Neural crest cell (in vitro differentiated cells): Measurements from ENCODE around the gene EML1. TPM values are rescaled to one million over a fixed set of nuclear protein-coding genes. Genes with fewer than 3 reads are reported as not detected.

Experiments
- DNase-seq: peaks from one replicate; pipeline ENCODE4 v3.0.0; 2021; ENCODE audit warnings: low read depth, mixed read lengths, low spot score
- H3K27ac Mint-ChIP-seq: one replicate; pipeline ENCODE4 v1.8.0; 2021; ENCODE audit warnings: mild to moderate bottlenecking, mixed read lengths; ENCODE audit not compliant: unreplicated experiment
- H3K27me3 Mint-ChIP-seq: 2 replicates; pipeline ENCODE4 v1.8.0; 2021; ENCODE audit warnings: low read depth, mild to moderate bottlenecking, mixed read lengths
- H3K36me3 Mint-ChIP-seq: 2 replicates; pipeline ENCODE4 v1.8.0; 2021; ENCODE audit warnings: low read depth, mild to moderate bottlenecking, mixed read lengths
- H3K4me1 Mint-ChIP-seq: 2 replicates; pipeline ENCODE4 v1.8.0; 2021; ENCODE audit warnings: mixed read lengths
- H3K4me3 Mint-ChIP-seq: one replicate; pipeline ENCODE4 v1.8.0; 2021; ENCODE audit warnings: mild to moderate bottlenecking, mixed read lengths
- H3K9me3 Mint-ChIP-seq: 2 replicates; pipeline ENCODE4 v1.8.0; 2021; ENCODE audit warnings: mixed read lengths
- total RNA-seq: library from RNA; stranded (reverse); gene quantifications from 2 replicates; pipeline ENCODE4 v1.2.1, GENCODE V29; 2021
- TF ChIP-seq, protein P1 (sequence below): fragments of 200-600 bp; sonication (generic); conservative IDR thresholded peaks from 2 replicates; pipeline ENCODE4 v1.5.0; 2021; ENCODE audit warnings: antibody characterized with exemption, mild to moderate bottlenecking

The EML1 gene
- total RNA-seq, 1 donor from 2014 or later = 40.1 TPM

DNA sequence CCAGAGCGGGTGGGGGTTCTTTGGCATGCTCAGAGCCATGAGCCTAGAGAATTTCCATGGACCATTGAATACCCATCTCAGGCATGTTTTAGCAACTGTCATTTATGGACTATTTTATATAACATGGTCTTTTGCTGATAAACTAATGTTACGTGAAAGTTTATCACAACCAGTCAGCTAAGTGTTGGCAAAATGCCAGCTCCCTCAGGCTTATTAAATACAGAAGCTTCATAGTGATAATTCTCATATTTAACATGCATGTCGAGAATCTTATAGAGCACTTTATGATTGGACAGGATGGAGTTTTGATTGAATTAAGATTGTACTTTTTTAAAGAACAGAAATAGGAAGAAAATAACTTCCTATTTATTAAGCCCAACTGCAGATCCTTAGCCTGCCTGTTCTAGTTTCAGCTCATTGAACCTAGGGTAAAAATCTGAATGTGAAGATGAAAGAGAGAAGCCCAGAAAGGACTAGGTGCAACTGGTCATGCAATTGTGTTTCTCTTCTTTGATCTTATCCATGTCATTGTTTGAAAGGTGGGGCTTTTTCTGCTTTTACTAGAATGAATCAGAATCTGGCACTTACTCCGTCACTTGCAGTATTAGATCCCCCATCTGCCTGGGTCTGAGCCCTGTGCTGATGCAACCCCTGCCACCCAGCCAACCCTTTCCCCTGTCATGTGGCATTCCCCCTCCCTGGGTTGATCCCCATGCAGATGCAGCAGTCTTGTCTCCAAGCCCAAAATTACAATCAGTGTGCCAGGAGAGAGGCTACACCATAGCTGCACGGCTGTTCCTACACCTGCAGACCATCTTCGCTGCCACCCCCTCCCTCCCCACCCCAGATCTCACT, 137.4 kb downstream of the EML1 start:
- H3K4me3 Mint-ChIP-seq = no peak overlapping the region
- no peak overlapping the region for H3K27ac Mint-ChIP-seq
- H3K9me3 Mint-ChIP-seq = peaks cover 4% of the 10 kb centered on the region
- no peak for DNase-seq
- peaks cover 16% of the 10 kb centered on the region for H3K36me3 Mint-ChIP-seq
- H3K4me1 Mint-ChIP-seq = peaks cover 5% of the 10 kb centered on the region
- TF ChIP-seq, protein P1, sequence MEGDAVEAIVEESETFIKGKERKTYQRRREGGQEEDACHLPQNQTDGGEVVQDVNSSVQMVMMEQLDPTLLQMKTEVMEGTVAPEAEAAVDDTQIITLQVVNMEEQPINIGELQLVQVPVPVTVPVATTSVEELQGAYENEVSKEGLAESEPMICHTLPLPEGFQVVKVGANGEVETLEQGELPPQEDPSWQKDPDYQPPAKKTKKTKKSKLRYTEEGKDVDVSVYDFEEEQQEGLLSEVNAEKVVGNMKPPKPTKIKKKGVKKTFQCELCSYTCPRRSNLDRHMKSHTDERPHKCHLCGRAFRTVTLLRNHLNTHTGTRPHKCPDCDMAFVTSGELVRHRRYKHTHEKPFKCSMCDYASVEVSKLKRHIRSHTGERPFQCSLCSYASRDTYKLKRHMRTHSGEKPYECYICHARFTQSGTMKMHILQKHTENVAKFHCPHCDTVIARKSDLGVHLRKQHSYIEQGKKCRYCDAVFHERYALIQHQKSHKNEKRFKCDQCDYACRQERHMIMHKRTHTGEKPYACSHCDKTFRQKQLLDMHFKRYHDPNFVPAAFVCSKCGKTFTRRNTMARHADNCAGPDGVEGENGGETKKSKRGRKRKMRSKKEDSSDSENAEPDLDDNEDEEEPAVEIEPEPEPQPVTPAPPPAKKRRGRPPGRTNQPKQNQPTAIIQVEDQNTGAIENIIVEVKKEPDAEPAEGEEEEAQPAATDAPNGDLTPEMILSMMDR = no peak
- no peaks in the 10 kb centered on the region for H3K27me3 Mint-ChIP-seq

DNA sequence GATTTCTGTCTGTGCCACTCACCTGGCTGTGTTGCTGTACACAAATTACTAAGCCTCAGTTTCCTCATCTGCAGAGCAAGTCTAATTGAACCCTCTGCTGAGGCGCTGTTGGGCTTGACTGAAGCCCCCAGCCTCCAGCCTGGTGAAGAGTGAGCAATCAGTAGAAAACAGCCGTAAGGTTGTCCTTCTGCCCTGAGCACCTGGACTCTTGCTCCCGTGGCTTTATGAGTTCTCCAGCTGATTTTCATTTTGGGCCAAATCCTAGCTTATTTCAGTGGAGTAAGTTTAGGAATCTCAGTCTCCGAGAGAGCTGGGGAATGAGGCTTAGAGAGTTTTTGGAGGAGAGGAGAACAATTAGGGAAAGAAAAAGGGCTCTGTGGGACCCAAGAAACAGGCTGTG, 138.1 kb downstream of the EML1 start:
- H3K4me1 Mint-ChIP-seq = peaks cover 5% of the 10 kb centered on the region

GRCh38 chr14:99936056-99936455, 142.8 kb downstream of the EML1 start:
- H3K9me3 Mint-ChIP-seq = no peaks in the 10 kb centered on the region
- TF ChIP-seq, protein P1 = no peak
- peaks cover 10% of the 10 kb centered on the region for H3K36me3 Mint-ChIP-seq
- H3K4me1 Mint-ChIP-seq = no peaks in the 10 kb centered on the region
- no peak overlapping the region for H3K27ac Mint-ChIP-seq
- DNase-seq = no peak
- H3K4me3 Mint-ChIP-seq = no peak overlapping the region
- H3K27me3 Mint-ChIP-seq = no peaks in the 10 kb centered on the region

More for the DNA sequence above, 138.1 kb downstream of the EML1 start:
- DNase-seq = no peak
- no peak overlapping the region for H3K27ac Mint-ChIP-seq
- H3K9me3 Mint-ChIP-seq = peaks cover 4% of the 10 kb centered on the region
- no peaks in the 10 kb centered on the region for H3K27me3 Mint-ChIP-seq
- TF ChIP-seq, protein P1 = no peak
- H3K36me3 Mint-ChIP-seq = peaks cover 16% of the 10 kb centered on the region
- no peak overlapping the region for H3K4me3 Mint-ChIP-seq

GRCh38 chr14:99936738-99937474, 143.7 kb downstream of the EML1 start:
- DNase-seq = no peak
- Mint-ChIP-seq H3K27ac (peak overlapping the region; percentile 57), H3K4me3 (no peak overlapping the region), H3K9me3 (no peaks in the 10 kb centered on the region), H3K27me3 (no peaks in the 10 kb centered on the region), H3K36me3 (peaks cover 10% of the 10 kb centered on the region), H3K4me1 (peaks cover under 1% of the 10 kb centered on the region)
- TF ChIP-seq, protein P1 = no peak

DNA sequence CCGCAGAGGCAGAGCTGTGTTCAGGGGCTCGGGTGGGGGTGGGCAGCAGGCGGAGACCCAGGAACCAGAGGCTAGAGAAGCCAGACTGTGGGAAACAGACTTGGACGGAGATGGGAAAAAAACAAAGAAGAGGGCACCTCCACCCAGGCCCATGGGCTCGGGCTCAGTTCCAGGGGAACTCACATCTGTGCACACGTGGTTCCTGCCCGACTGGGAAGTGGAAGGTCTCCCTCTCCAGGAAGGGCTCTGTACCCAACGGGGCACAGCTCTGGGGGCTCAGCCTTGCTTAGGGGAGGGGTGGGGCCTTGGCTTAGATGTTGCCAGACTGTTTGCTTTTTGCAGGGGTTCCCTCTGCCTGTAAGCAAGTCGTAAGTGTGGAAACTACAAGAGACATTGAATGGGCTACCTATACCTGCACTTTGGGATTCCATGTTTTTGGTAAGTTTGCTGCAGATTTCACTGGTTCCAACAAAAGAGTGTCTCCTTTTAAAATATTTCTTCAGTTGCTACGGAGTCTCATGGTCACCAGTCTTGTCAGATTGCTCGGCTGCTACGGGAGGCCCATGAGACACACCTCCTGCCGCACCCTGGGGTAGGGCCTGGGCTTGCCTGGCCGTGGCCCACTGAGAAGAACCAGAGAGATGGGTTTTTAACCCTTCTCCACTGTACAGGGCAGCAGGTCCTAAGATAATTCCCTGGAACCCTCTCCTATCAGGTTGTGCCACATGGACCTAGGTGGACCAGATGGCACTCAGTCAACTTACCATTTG, 144.4 kb downstream of the EML1 start:
- no peaks in the 10 kb centered on the region for H3K9me3 Mint-ChIP-seq
- TF ChIP-seq, protein P1 = no peak
- H3K27ac Mint-ChIP-seq = no peak overlapping the region
- H3K27me3 Mint-ChIP-seq = no peaks in the 10 kb centered on the region
- peaks cover 7% of the 10 kb centered on the region for H3K4me1 Mint-ChIP-seq
- DNase-seq = no peak
- H3K36me3 Mint-ChIP-seq = peaks cover 10% of the 10 kb centered on the region
- no peak overlapping the region for H3K4me3 Mint-ChIP-seq
